ENCODE data around the gene TSKU.

The TSKU gene

GRCh38 chr11:76822406-76822805 is 39.2 kb downstream of the TSKU start:
- H2AFZ ChIP-seq (ENCODE audit: low read depth, low read length), result no peak overlapping the region
- no peaks in the 10 kb centered on the region for H3K27me3 ChIP-seq (ENCODE audit: insufficient read depth, low read length, poor library complexity)
- no peaks in the 10 kb centered on the region for H3K36me3 ChIP-seq (ENCODE audit: insufficient read depth, low read length)
- H3K4me2 ChIP-seq (ENCODE audit: insufficient read depth, low read length), result no peak overlapping the region
- no peaks in the 10 kb centered on the region for H3K79me2 ChIP-seq (ENCODE audit: insufficient read depth, low read length)
- DNase-seq (no peak), ATAC-seq (ENCODE audit: insufficient read depth, low read depth) (no peak)
- no peaks in the 10 kb centered on the region for H3K4me1 ChIP-seq (ENCODE audit: insufficient read depth, low read length)
- H3K9ac ChIP-seq (ENCODE audit: low read depth, low read length), result no peak overlapping the region
- H3K9me3 ChIP-seq (ENCODE audit: insufficient read depth, low read length, severe bottlenecking), result no peaks in the 10 kb centered on the region
- no peak for TF ChIP-seq CTCF (IDR thresholded peaks at IDR 0.05; ENCODE audit: borderline replicate concordance, extremely low read depth, low read length, poor library complexity, severe bottlenecking)
- TF ChIP-seq EZH2 (IDR thresholded peaks at IDR 0.05; ENCODE audit: borderline replicate concordance, low read depth, low read length, severe bottlenecking), result no peak
- no peaks in the 10 kb centered on the region for H4K20me1 ChIP-seq (ENCODE audit: insufficient read depth, low read length)
- H3K4me3 ChIP-seq (ENCODE audit: low read depth in 1 of 2, low read length in 2 of 2), result no peak overlapping the region
- H3K27ac ChIP-seq (ENCODE audit: low read length), result no peak overlapping the region

GRCh38 chr11:76823481-76824028 is 40.4 kb downstream of the TSKU start:
- Histone ChIP-seq H3K4me1 (ENCODE audit: insufficient read depth, low read length) (no peaks in the 10 kb centered on the region), H4K20me1 (ENCODE audit: insufficient read depth, low read length) (no peaks in the 10 kb centered on the region), H3K79me2 (ENCODE audit: insufficient read depth, low read length) (no peaks in the 10 kb centered on the region), H3K9me3 (ENCODE audit: insufficient read depth, low read length, severe bottlenecking) (no peaks in the 10 kb centered on the region), H3K36me3 (ENCODE audit: insufficient read depth, low read length) (no peaks in the 10 kb centered on the region), H3K27me3 (ENCODE audit: insufficient read depth, low read length, poor library complexity) (no peaks in the 10 kb centered on the region), H3K4me2 (ENCODE audit: insufficient read depth, low read length) (no peak overlapping the region), H3K27ac (ENCODE audit: low read length) (no peak overlapping the region), H2AFZ (ENCODE audit: low read depth, low read length) (no peak overlapping the region), H3K4me3 (ENCODE audit: low read depth in 1 of 2, low read length in 2 of 2) (no peak overlapping the region), H3K9ac (ENCODE audit: low read depth, low read length) (no peak overlapping the region)
- TF ChIP-seq EZH2 (IDR thresholded peaks at IDR 0.05; ENCODE audit: borderline replicate concordance, low read depth, low read length, severe bottlenecking) (no peak), CTCF (IDR thresholded peaks at IDR 0.05; ENCODE audit: borderline replicate concordance, extremely low read depth, low read length, poor library complexity, severe bottlenecking) (no peak)
- DNase-seq, result no peak
- ATAC-seq (ENCODE audit: insufficient read depth, low read depth), result no peak

GRCh38 chr11:76824083-76824939 is 41.2 kb downstream of the TSKU start:
- Histone ChIP-seq H3K9ac (ENCODE audit: low read depth, low read length) (no peak overlapping the region), H3K27me3 (ENCODE audit: insufficient read depth, low read length, poor library complexity) (no peaks in the 10 kb centered on the region), H3K36me3 (ENCODE audit: insufficient read depth, low read length) (no peaks in the 10 kb centered on the region), H3K4me2 (ENCODE audit: insufficient read depth, low read length) (no peak overlapping the region), H3K27ac (ENCODE audit: low read length) (no peak overlapping the region), H4K20me1 (ENCODE audit: insufficient read depth, low read length) (no peaks in the 10 kb centered on the region), H3K4me1 (ENCODE audit: insufficient read depth, low read length) (no peaks in the 10 kb centered on the region), H3K9me3 (ENCODE audit: insufficient read depth, low read length, severe bottlenecking) (no peaks in the 10 kb centered on the region), H3K79me2 (ENCODE audit: insufficient read depth, low read length) (no peaks in the 10 kb centered on the region), H2AFZ (ENCODE audit: low read depth, low read length) (no peak overlapping the region), H3K4me3 (ENCODE audit: low read depth in 1 of 2, low read length in 2 of 2) (no peak overlapping the region)
- no peak for DNase-seq
- no peak for ATAC-seq (ENCODE audit: insufficient read depth, low read depth)
- TF ChIP-seq CTCF (IDR thresholded peaks at IDR 0.05; ENCODE audit: borderline replicate concordance, extremely low read depth, low read length, poor library complexity, severe bottlenecking) (no peak), EZH2 (IDR thresholded peaks at IDR 0.05; ENCODE audit: borderline replicate concordance, low read depth, low read length, severe bottlenecking) (no peak)
